Naive B cell (primary cell): Measurements from ENCODE around the gene CNPPD1. TPM values are rescaled to one million over a fixed set of nuclear protein-coding genes. Genes with fewer than 3 reads are reported as not detected.

Source experiments
- ATAC-seq, 2 donors: fragments of 150-1000 bp; cut with Tn5 transposase; 2 replicates each; pipeline ENCODE4 v1.10.0; 2021; ENCODE audit warnings: low read depth in 2 of 2, mild to moderate bottlenecking in 2 of 2, moderate library complexity in 2 of 2
- DNase-seq: peaks from one replicate; pipeline ENCODE4 v3.0.0; 2022
- H3K27ac Mint-ChIP-seq, 6 donors: one replicate each; pipeline ENCODE4 v1.8.0; 2020 to 2022; ENCODE audit warnings: mild to moderate bottlenecking in 6 of 6, mixed read lengths in 6 of 6, moderate library complexity in 5 of 6, inconsistent platforms in 2 of 6
- H3K27me3 Mint-ChIP-seq, 3 donors: one replicate each; pipeline ENCODE4 v1.8.0; 2021 to 2022; ENCODE audit warnings: mixed read lengths in 3 of 3, mild to moderate bottlenecking in 1 of 3
- H3K36me3 Mint-ChIP-seq, 2 donors: one replicate each; pipeline ENCODE4 v1.8.0; 2020 to 2022; ENCODE audit warnings: mixed read lengths in 2 of 2, inconsistent platforms in 1 of 2, mild to moderate bottlenecking in 1 of 2
- H3K4me1 Mint-ChIP-seq, 3 donors: one replicate each; pipeline ENCODE4 v1.8.0; 2020 to 2022; ENCODE audit warnings: mixed read lengths in 3 of 3, inconsistent platforms in 1 of 3, mild to moderate bottlenecking in 1 of 3, moderate library complexity in 1 of 3
- H3K4me3 Mint-ChIP-seq, 8 donors: one replicate each; pipeline ENCODE4 v1.8.0; 2020 to 2022; ENCODE audit warnings: mild to moderate bottlenecking in 8 of 8, mixed read lengths in 8 of 8, moderate library complexity in 8 of 8, inconsistent platforms in 2 of 8
- H3K9me3 Mint-ChIP-seq, 7 donors: one replicate each; pipeline ENCODE4 v1.8.0; 2020 to 2022; ENCODE audit warnings: mixed read lengths in 7 of 7, mild to moderate bottlenecking in 5 of 7, inconsistent platforms in 2 of 7, moderate library complexity in 1 of 7
- polyA plus RNA-seq, 6 donors: library from polyadenylated mRNA; unstranded; fragments of 300-500 nt; fragmentation: Illumina TruSeq; gene quantifications; one replicate each; pipeline ENCODE4 v1.2.3, GENCODE V29; 2021; ENCODE audit warnings: low read depth in 6 of 6

The CNPPD1 gene
- polyA plus RNA-seq, 6 donors from 2014 or later, result 112 to 157 (median 133) TPM

GRCh38 chr2:219124381-219125110 lies 52.2 kb downstream of the CNPPD1 start:
- Mint-ChIP-seq H3K27ac (peak overlapping the region in 2 of 6 donors; percentile 9 to 86), H3K27me3 (no peaks in the 10 kb centered on the region), H3K9me3 (no peaks in the 10 kb centered on the region), H3K4me1 (peaks cover 0 to 16% (median 16%) of the 10 kb centered on the region in 3 donors), H3K36me3 (no peaks in the 10 kb centered on the region), H3K4me3 (no peak overlapping the region)
- DNase-seq (no peak), ATAC-seq (no peak)

GRCh38 chr2:219123356-219124135 lies 53.2 kb downstream of the CNPPD1 start:
- peaks cover 2 to 25% (median 24%) of the 10 kb centered on the region in 3 donors for H3K4me1 Mint-ChIP-seq
- H3K27ac Mint-ChIP-seq, result no peak overlapping the region
- no peak overlapping the region for H3K4me3 Mint-ChIP-seq
- no peaks in the 10 kb centered on the region for H3K36me3 Mint-ChIP-seq
- H3K27me3 Mint-ChIP-seq, result no peaks in the 10 kb centered on the region
- no peaks in the 10 kb centered on the region for H3K9me3 Mint-ChIP-seq
- ATAC-seq, result no peak
- no peak for DNase-seq

- ATAC-seq, result no peak
- DNase-seq, result no peak
- H3K27ac Mint-ChIP-seq, result peak overlapping the region in 2 of 6 donors; percentile 4 to 54
- no peaks in the 10 kb centered on the region for H3K9me3 Mint-ChIP-seq
- H3K4me1 Mint-ChIP-seq, result peaks cover 5 to 30% (median 19%) of the 10 kb centered on the region in 3 donors
- no peaks in the 10 kb centered on the region for H3K36me3 Mint-ChIP-seq
- no peak overlapping the region for H3K4me3 Mint-ChIP-seq
- H3K27me3 Mint-ChIP-seq, result no peaks in the 10 kb centered on the region
Observed at GRCh38 chr2:219122202-219122980, 54.3 kb downstream of the CNPPD1 start.

Other genes with a start within 250 kb of the CNPPD1 start
- gene CDK5R2, start 217.3 kb downstream of the CNPPD1 start, polyA plus RNA-seq, result not detected
- not detected for gene FEV, start 191.7 kb downstream of the CNPPD1 start, polyA plus RNA-seq
- not detected for gene CRYBA2, start 183.5 kb downstream of the CNPPD1 start, polyA plus RNA-seq
- gene CFAP65, start 135.4 kb downstream of the CNPPD1 start, polyA plus RNA-seq, result not detected
- not detected for gene IHH, start 116.0 kb downstream of the CNPPD1 start, polyA plus RNA-seq
- gene NHEJ1, start 16.1 kb downstream of the CNPPD1 start, polyA plus RNA-seq, result 10 to 100 TPM; 24.8 to 31.5 (median 27.7) TPM
- under 1 TPM in 2 of 6 donors, not detected in 4; 0.18 to 0.24 TPM for gene SLC23A3, start 6.9 kb downstream of the CNPPD1 start, polyA plus RNA-seq
- 100 to 1,000 TPM in 1 of 6 donors, 10 to 100 TPM in 5; 54.7 to 113 (median 62.7) TPM for gene RETREG2, start 1.4 kb upstream of the CNPPD1 start, polyA plus RNA-seq
- gene ZFAND2B, start 29.9 kb upstream of the CNPPD1 start, polyA plus RNA-seq, result 10 to 100 TPM; 50.7 to 77.7 (median 57.9) TPM
- 1 to 10 TPM in 5 of 6 donors, not detected in 1; 2.1 to 6.4 (median 3.2) TPM for gene ABCB6, start 42.0 kb upstream of the CNPPD1 start, polyA plus RNA-seq
- 10 to 100 TPM; 12.6 to 25.4 (median 18.1) TPM for gene ATG9A, start 52.7 kb upstream of the CNPPD1 start, polyA plus RNA-seq
- 10 to 100 TPM; 22.4 to 45.5 (median 25.4) TPM for gene ANKZF1, start 52.9 kb upstream of the CNPPD1 start, polyA plus RNA-seq
- gene GLB1L, start 68.5 kb upstream of the CNPPD1 start, polyA plus RNA-seq, result 1 to 10 TPM in 2 of 6 donors, under 1 TPM in 3, not detected in 1; 0.24 to 1.5 (median 1.00) TPM
- gene STK16, start 68.6 kb upstream of the CNPPD1 start, polyA plus RNA-seq, result 10 to 100 TPM; 14.7 to 28.3 (median 21.9) TPM
- not detected for gene TUBA4B, start 76.3 kb upstream of the CNPPD1 start, polyA plus RNA-seq
- gene TUBA4A, start 77.0 kb upstream of the CNPPD1 start, polyA plus RNA-seq, result 100 to 1,000 TPM; 129 to 165 (median 149) TPM
- gene DNAJB2, start 102.4 kb upstream of the CNPPD1 start, polyA plus RNA-seq, result 10 to 100 TPM in 1 of 6 donors, 1 to 10 TPM in 5; 1.1 to 12.9 (median 8.8) TPM
- under 1 TPM in 4 of 6 donors, not detected in 2; 0.29 to 0.80 (median 0.59) TPM for gene PTPRN, start 132.5 kb upstream of the CNPPD1 start, polyA plus RNA-seq
- not detected for gene RESP18, start 155.8 kb upstream of the CNPPD1 start, polyA plus RNA-seq
- 10 to 100 TPM; 49.4 to 78.6 (median 56.3) TPM for gene DNPEP, start 211.0 kb upstream of the CNPPD1 start, polyA plus RNA-seq
- not detected for gene DES, start 241.5 kb upstream of the CNPPD1 start, polyA plus RNA-seq